C4-2B (cell line): Measurements from ENCODE around the gene GSS.

Experiments
- H3K27ac ChIP-seq: fragments of 450-650 bp; 2 replicates; pipeline ENCODE4 v1.5.1; 2017
- CTCF ChIP-seq: fragments of 450-650 bp; conservative IDR thresholded peaks from 2 replicates; pipeline ENCODE4 v1.5.1; 2017; ENCODE audit warnings: mild to moderate bottlenecking
- ZFX ChIP-seq: fragments of 450-650 bp; IDR thresholded peaks from 2 replicates; pipeline ENCODE4 v1.6.1; 2017

GSS gene

GRCh38 chr20:34996243-34997028 lies 40.8 kb upstream of the GSS start:
- no peak overlapping the region for H3K27ac ChIP-seq
- TF ChIP-seq CTCF, result no peak
- TF ChIP-seq ZFX, result no peak

DNA sequence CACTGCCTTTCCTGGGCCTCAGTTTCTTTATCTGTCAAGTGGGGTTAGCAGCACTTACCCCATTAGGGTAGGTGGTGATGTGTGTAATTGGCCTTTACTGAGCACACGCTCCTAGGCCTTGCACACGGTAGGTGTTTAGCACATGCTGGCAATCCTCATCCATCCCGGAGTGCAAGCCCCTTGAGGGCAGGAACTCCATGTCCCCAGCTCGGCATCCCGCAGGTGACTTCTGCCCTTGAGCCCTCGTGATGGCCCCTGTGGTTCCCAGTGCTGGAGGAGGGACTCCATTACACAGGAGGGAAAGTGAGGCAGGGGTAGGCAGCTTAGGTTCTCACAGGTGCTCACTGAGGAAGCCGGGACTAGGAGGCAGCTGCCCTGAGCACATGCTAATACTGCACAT lies 40.1 kb upstream of the GSS start:
- H3K27ac ChIP-seq, result no peak overlapping the region
- TF ChIP-seq ZFX, result no peak
- no peak for TF ChIP-seq CTCF

DNA sequence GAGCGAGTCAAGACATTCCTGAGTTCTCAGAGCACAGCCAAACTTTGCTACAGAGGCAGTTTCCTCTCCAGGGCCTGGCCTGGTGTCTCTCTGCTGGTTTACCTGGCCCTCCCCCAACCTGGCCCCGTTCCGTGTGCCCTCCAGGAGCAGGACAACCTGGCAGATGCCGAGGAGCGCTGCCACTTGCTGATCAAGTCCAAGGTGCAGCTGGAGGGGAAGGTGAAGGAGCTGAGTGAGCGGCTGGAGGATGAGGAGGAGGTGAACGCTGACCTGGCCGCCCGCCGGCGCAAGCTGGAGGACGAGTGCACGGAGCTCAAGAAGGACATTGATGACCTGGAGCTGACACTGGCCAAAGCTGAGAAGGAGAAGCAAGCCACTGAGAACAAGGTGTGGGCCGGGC lies 39.6 kb upstream of the GSS start:
- H3K27ac ChIP-seq, result no peak overlapping the region
- TF ChIP-seq CTCF (no peak), ZFX (no peak)

DNA sequence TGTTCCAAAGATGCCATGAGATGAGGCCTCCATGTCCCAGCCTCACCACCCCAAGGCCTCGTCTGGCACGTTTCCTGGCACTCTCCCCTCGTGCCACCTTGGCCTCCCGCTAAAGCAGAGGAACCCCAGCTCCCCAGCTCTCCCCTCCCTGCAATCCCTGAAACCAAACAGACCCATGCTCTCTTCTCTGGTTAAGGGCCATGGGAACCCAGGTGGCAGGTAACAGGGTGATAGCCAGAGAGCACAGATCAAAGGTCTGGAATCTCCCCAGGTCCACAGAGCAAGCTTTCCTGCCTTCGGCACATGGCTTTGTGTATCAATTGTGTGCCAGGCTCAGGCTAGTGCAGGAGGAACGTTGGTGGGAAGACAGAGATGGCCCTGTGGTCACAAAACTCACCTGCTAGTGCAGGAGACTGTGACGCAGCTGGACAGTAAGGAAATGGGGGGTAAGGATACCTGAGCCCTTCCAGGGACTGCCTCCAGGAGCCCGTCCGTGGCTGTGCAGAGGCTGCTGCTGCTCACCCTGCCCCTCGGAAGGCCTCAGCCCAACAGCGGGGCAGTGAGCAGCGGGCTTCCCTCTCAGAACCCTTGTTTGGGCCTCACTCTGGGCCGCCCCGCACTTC lies 39.0 kb upstream of the GSS start:
- no peak overlapping the region for H3K27ac ChIP-seq
- no peak for TF ChIP-seq CTCF
- no peak for TF ChIP-seq ZFX

DNA sequence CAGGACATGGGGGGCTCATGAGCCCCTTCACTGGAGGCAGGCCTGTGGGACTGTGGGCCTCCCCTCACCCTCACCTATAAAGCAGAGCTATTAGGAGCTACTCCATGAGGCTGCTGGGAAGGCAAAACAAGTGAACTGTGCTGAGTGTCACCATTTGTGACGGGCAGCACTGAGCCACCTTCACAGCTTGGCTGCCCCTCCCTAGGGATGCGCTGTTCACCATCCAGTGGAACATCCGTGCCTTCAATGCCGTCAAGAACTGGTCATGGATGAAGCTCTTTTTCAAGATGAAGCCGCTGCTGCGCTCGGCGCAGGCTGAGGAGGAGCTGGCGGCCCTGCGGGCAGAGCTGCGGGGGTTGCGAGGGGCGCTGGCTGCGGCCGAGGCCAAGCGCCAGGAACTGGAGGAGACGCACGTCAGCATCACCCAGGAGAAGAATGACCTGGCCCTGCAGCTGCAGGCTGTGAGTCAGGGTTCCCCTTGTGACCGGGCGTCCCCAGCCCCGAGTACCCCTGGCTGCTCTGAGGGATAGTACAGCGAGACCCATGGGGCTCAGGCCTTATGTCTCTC lies 38.4 kb upstream of the GSS start:
- no peak for TF ChIP-seq CTCF
- no peak for TF ChIP-seq ZFX
- H3K27ac ChIP-seq, result no peak overlapping the region

DNA sequence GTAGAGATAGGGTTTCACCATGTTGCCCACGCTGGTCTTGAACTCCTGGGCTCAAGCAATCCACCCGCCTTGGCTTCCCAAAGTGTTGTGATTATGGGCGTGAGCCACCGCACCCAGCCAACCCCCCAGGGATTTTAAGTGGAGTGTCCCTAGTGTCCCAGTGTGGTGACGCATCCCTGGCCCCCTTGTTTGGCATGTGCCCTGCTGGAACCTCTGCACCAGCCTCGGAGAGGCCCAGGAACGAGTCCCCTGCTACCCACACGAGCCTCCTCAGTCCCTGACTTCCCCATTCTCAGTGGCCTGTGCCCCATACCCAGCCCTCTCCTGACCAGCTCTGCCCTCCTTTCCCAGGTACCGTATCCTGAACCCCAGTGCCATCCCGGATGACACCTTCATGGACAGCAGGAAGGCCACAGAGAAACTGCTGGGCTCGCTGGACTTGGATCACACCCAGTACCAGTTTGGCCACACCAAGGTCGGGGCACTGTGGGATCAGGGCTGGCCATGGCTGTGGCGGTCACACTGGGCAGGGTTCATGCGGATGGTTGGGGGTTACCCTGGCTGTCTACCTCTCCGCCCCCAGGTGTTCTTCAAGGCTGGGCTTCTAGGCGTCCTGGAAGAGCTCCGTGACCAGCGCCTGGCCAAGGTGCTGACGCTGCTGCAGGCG lies 37.3 kb upstream of the GSS start:
- TF ChIP-seq ZFX (no peak), CTCF (no peak)
- H3K27ac ChIP-seq, result no peak overlapping the region
